Mononuclear cell (primary cell): ENCODE measurements around the gene LHX2. TPM values are rescaled to one million over a fixed set of nuclear protein-coding genes. Genes with fewer than 3 reads are reported as not detected.

ENCODE experiments used
- H3K27me3 ChIP-seq: 2 replicates; pipeline ENCODE4 v1.6.0; 2011; ENCODE audit warnings: low read length, control low read depth; ENCODE audit not compliant: insufficient read depth
- H3K4me1 ChIP-seq: 2 replicates; pipeline ENCODE4 v1.5.1; 2011; ENCODE audit warnings: mild to moderate bottlenecking, low read length, control low read depth; ENCODE audit not compliant: insufficient read depth
- H3K4me3 ChIP-seq: 2 replicates; pipeline ENCODE4 v1.5.1; 2011; ENCODE audit warnings: mild to moderate bottlenecking, low read length, moderate library complexity
- H3K9me3 ChIP-seq: 2 replicates; pipeline ENCODE4 v1.5.1; 2011; ENCODE audit warnings: low read depth, mild to moderate bottlenecking, control low read depth, low read length
- total RNA-seq: library from RNA; depleted of rRNA; stranded (reverse); fragments of >200 nt; gene quantifications from one replicate; pipeline ENCODE4 v1.2.3, GENCODE V29; 2012

LHX2 gene
- total RNA-seq, 1 donor: not detected

GRCh38 chr9:124015661-124016131, 4.1 kb downstream of the LHX2 start:
- Histone ChIP-seq H3K9me3 (no peaks in the 10 kb centered on the region), H3K4me3 (no peak overlapping the region), H3K27me3 (peaks cover 93% of the 10 kb centered on the region), H3K4me1 (peaks cover 44% of the 10 kb centered on the region)

GRCh38 chr9:124016175-124017050, 4.8 kb downstream of the LHX2 start:
- Histone ChIP-seq H3K4me3 (no peak overlapping the region), H3K4me1 (peaks cover 39% of the 10 kb centered on the region), H3K27me3 (peaks cover 95% of the 10 kb centered on the region), H3K9me3 (no peaks in the 10 kb centered on the region)

- Histone ChIP-seq H3K27me3 (peaks cover 98% of the 10 kb centered on the region), H3K4me3 (no peak overlapping the region), H3K9me3 (no peaks in the 10 kb centered on the region), H3K4me1 (peaks cover 30% of the 10 kb centered on the region)
Observed at GRCh38 chr9:124017051-124017928, 5.7 kb downstream of the LHX2 start.

- Histone ChIP-seq H3K9me3 (no peaks in the 10 kb centered on the region), H3K27me3 (peaks cover 98% of the 10 kb centered on the region), H3K4me1 (peaks cover 22% of the 10 kb centered on the region), H3K4me3 (no peak overlapping the region)
Observed at GRCh38 chr9:124017929-124018729, 6.6 kb downstream of the LHX2 start.

- Histone ChIP-seq H3K27me3 (peaks cover 98% of the 10 kb centered on the region), H3K4me3 (no peak overlapping the region), H3K9me3 (no peaks in the 10 kb centered on the region), H3K4me1 (peaks cover 21% of the 10 kb centered on the region)
Observed at GRCh38 chr9:124018730-124019697, 7.4 kb downstream of the LHX2 start.

GRCh38 chr9:124019771-124020519, 8.4 kb downstream of the LHX2 start:
- Histone ChIP-seq H3K27me3 (peaks cover 98% of the 10 kb centered on the region), H3K9me3 (no peaks in the 10 kb centered on the region)

GRCh38 chr9:124020520-124021384, 9.2 kb downstream of the LHX2 start:
- H3K27me3 ChIP-seq: peaks cover 90% of the 10 kb centered on the region
- peaks cover 21% of the 10 kb centered on the region for H3K4me1 ChIP-seq
- H3K9me3 ChIP-seq: no peaks in the 10 kb centered on the region
- H3K4me3 ChIP-seq: no peak overlapping the region

More at GRCh38 chr9:124019771-124020519, 8.4 kb downstream of the LHX2 start:
- Histone ChIP-seq H3K4me3 (no peak overlapping the region), H3K4me1 (peaks cover 21% of the 10 kb centered on the region)

- Histone ChIP-seq H3K9me3 (no peaks in the 10 kb centered on the region), H3K4me1 (peaks cover 18% of the 10 kb centered on the region), H3K4me3 (no peak overlapping the region), H3K27me3 (peaks cover 85% of the 10 kb centered on the region)
Observed at GRCh38 chr9:124021385-124021769, 9.8 kb downstream of the LHX2 start.

GRCh38 chr9:124022201-124023121, 10.9 kb downstream of the LHX2 start:
- Histone ChIP-seq H3K4me3 (no peak overlapping the region), H3K4me1 (peaks cover 8% of the 10 kb centered on the region), H3K27me3 (peaks cover 82% of the 10 kb centered on the region), H3K9me3 (no peaks in the 10 kb centered on the region)

GRCh38 chr9:124024107-124024506, 12.5 kb downstream of the LHX2 start:
- H3K27me3 ChIP-seq: peaks cover 69% of the 10 kb centered on the region

GRCh38 chr9:124029617-124030016, 18.0 kb downstream of the LHX2 start:
- no peaks in the 10 kb centered on the region for H3K9me3 ChIP-seq
- H3K4me1 ChIP-seq: no peaks in the 10 kb centered on the region
- H3K4me3 ChIP-seq: no peak overlapping the region
- peaks cover 49% of the 10 kb centered on the region for H3K27me3 ChIP-seq

More at GRCh38 chr9:124024107-124024506, 12.5 kb downstream of the LHX2 start:
- H3K4me3 ChIP-seq: no peak overlapping the region
- no peaks in the 10 kb centered on the region for H3K4me1 ChIP-seq
- no peaks in the 10 kb centered on the region for H3K9me3 ChIP-seq
